ENCODE data around the gene GTF2IRD1. TPM values are rescaled to one million over a fixed set of nuclear protein-coding genes. Genes with fewer than 3 reads are reported as not detected.

Gene GTF2IRD1
- total RNA-seq, 1 experiment from 2014 or later, result 14.9 TPM

DNA sequence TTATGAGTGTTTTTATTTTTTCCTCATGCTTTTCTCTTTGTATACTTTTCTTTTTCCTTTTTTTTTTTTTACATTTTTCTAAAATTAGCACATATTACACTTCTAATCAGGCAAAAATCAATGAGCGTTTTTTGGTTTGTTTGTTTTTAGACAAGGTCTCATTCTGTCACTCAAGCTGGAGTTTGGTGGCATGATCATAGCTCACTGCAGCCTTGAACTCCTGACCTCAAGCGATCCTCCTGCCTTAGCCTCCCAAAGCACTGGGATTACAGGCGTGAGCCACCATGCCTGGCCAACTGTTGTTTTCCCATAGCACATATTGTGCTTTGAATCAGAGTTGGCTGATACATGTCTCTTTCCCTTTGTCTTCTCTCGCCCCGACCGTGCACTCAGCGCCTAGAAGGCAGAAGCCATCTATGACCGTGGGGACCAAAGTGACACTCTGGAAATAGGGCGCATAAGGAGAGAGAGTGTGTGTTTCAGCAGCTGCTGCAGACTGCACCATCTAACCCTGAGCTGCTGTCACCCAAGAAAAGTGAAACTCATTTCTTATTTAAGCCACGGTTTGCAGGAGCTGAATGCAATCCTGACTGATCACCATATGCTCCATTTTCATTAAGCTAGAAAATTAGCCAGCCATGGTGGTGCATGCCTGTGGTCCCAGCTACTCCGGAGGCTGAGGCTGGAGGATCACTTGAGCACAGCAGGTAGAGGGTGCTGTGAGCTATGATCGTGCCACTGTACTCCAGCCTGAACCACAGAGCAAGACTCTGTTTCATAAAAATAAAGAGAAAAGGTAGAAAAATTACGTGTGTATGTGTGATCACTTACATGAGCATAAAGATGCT lies 162.5 kb downstream of the GTF2IRD1 start:
- DNase-seq, result no peak

GRCh38 chr7:74617180-74617744 lies 163.6 kb downstream of the GTF2IRD1 start:
- H3K4me2 ChIP-seq (ENCODE audit: low read length), result no peak overlapping the region
- no peaks in the 10 kb centered on the region for H3K79me2 ChIP-seq (ENCODE audit: low read length)
- H4K20me1 ChIP-seq (ENCODE audit: low read length), result no peaks in the 10 kb centered on the region
- H3K9me2 ChIP-seq (replicated peaks; ENCODE audit: low read length), result no peaks in the 10 kb centered on the region
- no peak overlapping the region for H3K4me3 ChIP-seq (ENCODE audit: low read length)
- H3K9me3 ChIP-seq (ENCODE audit: low read length), result no peaks in the 10 kb centered on the region
- H2AFZ ChIP-seq (ENCODE audit: low read length), result no peak overlapping the region
- peaks cover 5% of the 10 kb centered on the region; the same call in 1 of the 2 replicates for H3K4me1 ChIP-seq (ENCODE audit: insufficient read depth, low read length)
- H3K9ac ChIP-seq (ENCODE audit: low read length), result no peak overlapping the region
- no peaks in the 10 kb centered on the region for H3K36me3 ChIP-seq (ENCODE audit: low read depth, low read length)
- CTCF ChIA-PET, result no interaction called here
- intact Hi-C loops (cut with micrococcal nuclease), result no loop called here
- ATAC-seq, result no peak
- DNase-seq, result no peak
- POLR2A ChIA-PET (ENCODE audit: unreplicated experiment), result no interaction called here
- no TSS peak for BruUV-seq (replicated peaks)
- TF ChIP-seq EZH2phosphoT487 (IDR thresholded peaks at IDR 0.05; ENCODE audit: borderline replicate concordance, low read length) (no peak), EZH2 (IDR thresholded peaks at IDR 0.05; ENCODE audit: low read length, unreplicated experiment) (no peak), CTCF (conservative IDR thresholded peaks at IDR 0.05; ENCODE audit: low read depth, low read length) (no peak)
- H3F3A ChIP-seq (ENCODE audit: low read length, unreplicated experiment), result no peaks in the 10 kb centered on the region
- H3K27ac ChIP-seq (ENCODE audit: low read length), result no peak overlapping the region
- H3K27me3 ChIP-seq (ENCODE audit: low read length), result no peaks in the 10 kb centered on the region

More for the DNA sequence above, 162.5 kb downstream of the GTF2IRD1 start:
- CTCF ChIA-PET, result interaction anchor here (0.6 kb wide), 1 partner anchor 20 kb away, joined by 3 read pairs; no protein-coding TSS in a partner anchor
- Histone ChIP-seq H3K79me2 (ENCODE audit: low read length) (no peaks in the 10 kb centered on the region), H3K9me3 (ENCODE audit: low read length) (no peaks in the 10 kb centered on the region), H3K36me3 (ENCODE audit: low read depth, low read length) (no peaks in the 10 kb centered on the region), H3K4me3 (ENCODE audit: low read length) (no peak overlapping the region), H3K27me3 (ENCODE audit: low read length) (no peaks in the 10 kb centered on the region), H2AFZ (ENCODE audit: low read length) (no peak overlapping the region), H3K9me2 (replicated peaks; ENCODE audit: low read length) (no peaks in the 10 kb centered on the region), H3F3A (ENCODE audit: low read length, unreplicated experiment) (no peaks in the 10 kb centered on the region), H3K27ac (ENCODE audit: low read length) (no peak overlapping the region), H3K9ac (ENCODE audit: low read length) (no peak overlapping the region), H3K4me2 (ENCODE audit: low read length) (no peak overlapping the region), H4K20me1 (ENCODE audit: low read length) (no peaks in the 10 kb centered on the region), H3K4me1 (ENCODE audit: insufficient read depth, low read length) (peaks cover 5% of the 10 kb centered on the region; the same call in 1 of the 2 replicates)
- no peak for TF ChIP-seq EZH2 (IDR thresholded peaks at IDR 0.05; ENCODE audit: low read length, unreplicated experiment)
- TF ChIP-seq EZH2phosphoT487 (IDR thresholded peaks at IDR 0.05; ENCODE audit: borderline replicate concordance, low read length), result no peak
- TF ChIP-seq CTCF (conservative IDR thresholded peaks at IDR 0.05; ENCODE audit: low read depth, low read length), result no peak
- POLR2A ChIA-PET (ENCODE audit: unreplicated experiment), result no interaction called here
- BruUV-seq (replicated peaks), result no TSS peak
- intact Hi-C loops (cut with micrococcal nuclease), result no loop called here
- ATAC-seq, result no peak

Data from PC-3 (cell line).